CD14-positive monocyte (primary cell): ENCODE results near the gene SLC34A3. TPM values are rescaled to one million over a fixed set of nuclear protein-coding genes. Genes with fewer than 3 reads are reported as not detected.

Source experiments
- DNase-seq, 3 donors: peaks; one replicate each; pipeline ENCODE4 v3.0.0-alpha.2; 2011 to 2022
- H2AFZ ChIP-seq: 2 replicates; pipeline ENCODE4 v1.6.0; 2012; ENCODE audit warnings: mild to moderate bottlenecking, low read depth, low read length, inconsistent platforms; ENCODE audit not compliant: insufficient read depth, poor library complexity, severe bottlenecking
- H3K27ac ChIP-seq, 2 donors: 1 replicate in 1 of 2; 2 replicates in 1 of 2; pipeline ENCODE4 v1.5.1; 2012 to 2013; ENCODE audit warnings: low read length in 2 of 2, control low read depth in 1 of 2, inconsistent platforms in 1 of 2, low read depth in 1 of 2, mild to moderate bottlenecking in 1 of 2
- H3K27me3 ChIP-seq, 2 donors: one replicate each; pipeline versions ENCODE4 v1.6.0 to v1.6.1; 2011 to 2013; ENCODE audit warnings: low read length in 2 of 2; ENCODE audit not compliant: control insufficient read depth in 2 of 2, insufficient read depth in 2 of 2
- H3K36me3 ChIP-seq, 2 donors: replicated peaks in 1 of 2; 1 replicate in 1 of 2; 2 replicates in 1 of 2; pipeline versions ENCODE4 v1.5.1 to v1.6.1; 2012 to 2013; ENCODE audit warnings: low read length in 2 of 2, control low read depth in 1 of 2, inconsistent platforms in 1 of 2, mild to moderate bottlenecking in 1 of 2; ENCODE audit not compliant: insufficient read depth in 2 of 2, control insufficient read depth in 1 of 2
- H3K4me1 ChIP-seq, 2 donors: 1 replicate in 1 of 2; 2 replicates in 1 of 2; pipeline versions ENCODE4 v1.5.1 to v1.6.1; 2012 to 2013; ENCODE audit warnings: low read length in 2 of 2, control low read depth in 1 of 2, inconsistent platforms in 1 of 2, mild to moderate bottlenecking in 1 of 2, moderate library complexity in 1 of 2; ENCODE audit not compliant: insufficient read depth in 2 of 2, control insufficient read depth in 1 of 2
- H3K4me2 ChIP-seq: replicated peaks from 2 replicates; pipeline ENCODE3; 2012; ENCODE audit warnings: low read length, moderate library complexity, mild to moderate bottlenecking; ENCODE audit not compliant: poor library complexity, severe bottlenecking; ENCODE audit errors: extremely low read depth
- H3K4me3 ChIP-seq, 3 experiments: fragments of 200-600 bp in 1 of 3; sonication (generic) in 1 of 3; replicated peaks in 1 of 3; 1 replicate in 2 of 3; 2 replicates in 1 of 3; pipeline ENCODE4 v1.5.1; 2011 to 2013; ENCODE audit warnings: low read length in 3 of 3, mild to moderate bottlenecking in 3 of 3, control low read depth in 2 of 3, low read depth in 2 of 3, inconsistent platforms in 1 of 3, moderate library complexity in 1 of 3
- H3K79me2 ChIP-seq: 2 replicates; pipeline ENCODE4 v1.6.0; 2012; ENCODE audit warnings: mild to moderate bottlenecking, control low read depth, inconsistent platforms, low read length, moderate library complexity; ENCODE audit not compliant: insufficient read depth
- H3K9ac ChIP-seq: 2 replicates; pipeline ENCODE4 v1.6.0; 2017; ENCODE audit warnings: low read length, mild to moderate bottlenecking; ENCODE audit not compliant: insufficient read depth, poor library complexity, severe bottlenecking
- H3K9me3 ChIP-seq, 2 donors: replicated peaks in 1 of 2; 1 replicate in 1 of 2; 2 replicates in 1 of 2; pipeline versions ENCODE4 v1.5.1 to v1.6.1; 2012 to 2013; ENCODE audit warnings: low read length in 2 of 2, control low read depth in 1 of 2; ENCODE audit not compliant: control insufficient read depth in 1 of 2, insufficient read depth in 1 of 2
- H4K20me1 ChIP-seq: 2 replicates; pipeline ENCODE4 v1.6.0; 2012; ENCODE audit warnings: mild to moderate bottlenecking, low read length, control low read depth, moderate library complexity; ENCODE audit not compliant: insufficient read depth
- H3K27ac Mint-ChIP-seq, 7 donors: one replicate each; pipeline ENCODE4 v1.8.0; 2020; ENCODE audit warnings: mild to moderate bottlenecking in 7 of 7, mixed read lengths in 7 of 7, moderate library complexity in 6 of 7, inconsistent platforms in 2 of 7
- H3K27me3 Mint-ChIP-seq, 3 donors: one replicate each; pipeline ENCODE4 v1.8.0; 2021 to 2022; ENCODE audit warnings: low read depth in 3 of 3, mild to moderate bottlenecking in 3 of 3, mixed read lengths in 3 of 3, moderate library complexity in 3 of 3, inconsistent platforms in 1 of 3
- H3K36me3 Mint-ChIP-seq, 2 donors: one replicate each; pipeline ENCODE4 v1.8.0; 2020; ENCODE audit warnings: mixed read lengths in 2 of 2, inconsistent platforms in 1 of 2, mild to moderate bottlenecking in 1 of 2
- H3K4me1 Mint-ChIP-seq: one replicate; pipeline ENCODE4 v1.8.0; 2020; ENCODE audit warnings: mild to moderate bottlenecking, mixed read lengths
- H3K4me3 Mint-ChIP-seq, 2 donors: one replicate each; pipeline ENCODE4 v1.8.0; 2020; ENCODE audit warnings: mild to moderate bottlenecking in 2 of 2, mixed read lengths in 2 of 2, moderate library complexity in 1 of 2
- H3K9me3 Mint-ChIP-seq, 7 donors: one replicate each; pipeline ENCODE4 v1.8.0; 2020 to 2022; ENCODE audit warnings: mixed read lengths in 7 of 7, mild to moderate bottlenecking in 6 of 7, moderate library complexity in 6 of 7, inconsistent platforms in 2 of 7
- CTCF ChIP-seq: fragments of 200-600 bp; IDR thresholded peaks from one replicate; pipeline ENCODE4 v1.8.0; 2022; ENCODE audit warnings: antibody characterized with exemption, mild to moderate bottlenecking
- WGBS: methylation state at CpG from one replicate; pipeline ENCODE4 v1.1.5; 2013; ENCODE audit warnings: missing lambda C conversion rate; ENCODE audit not compliant: insufficient coverage; 5-methylcytosine and 5-hydroxymethylcytosine counted together
- intact Hi-C, 2 donors: fragments of 100-400 bp; cut with micrococcal nuclease; formaldehyde crosslinking; loops; one replicate each; pipeline versions ENCODE4 v1.15.0 to v1.15.1; 2023
- polyA plus RNA-seq, 3 donors: library from polyadenylated mRNA; depleted of rRNA in 1 of 3; unstranded in 2 of 3; stranded (reverse) in 1 of 3; fragments of 300-500 nt in 2 of 3; fragments of >200 nt in 1 of 3; fragmentation: Illumina TruSeq in 2 of 3; gene quantifications; 1 replicate in 2 of 3; 2 replicates in 1 of 3; pipeline ENCODE4 v1.2.3, GENCODE V29; 2012 to 2021

Gene SLC34A3
- polyA plus RNA-seq, 3 donors = not detected

GRCh38 chr9:137264067-137264466 lies 33.4 kb downstream of the SLC34A3 start:
- Histone ChIP-seq H3K9me3 (no peaks in the 10 kb centered on the region), H3K9ac (no peak overlapping the region), H3K4me3 (no peak overlapping the region), H3K36me3 (peaks cover 36 to 55% of the 10 kb centered on the region in 2 donors), H3K27me3 (no peaks in the 10 kb centered on the region), H3K4me2 (no peak overlapping the region), H3K27ac (no peak overlapping the region), H4K20me1 (peaks cover 29% of the 10 kb centered on the region), H3K79me2 (peaks cover 3% of the 10 kb centered on the region), H2AFZ (no peak overlapping the region), H3K4me1 (peaks cover 18 to 21% of the 10 kb centered on the region in 2 donors)
- Mint-ChIP-seq H3K36me3 (peaks cover 34 to 67% of the 10 kb centered on the region in 2 donors), H3K27me3 (no peaks in the 10 kb centered on the region), H3K9me3 (peaks cover 0 to 5% (median 0%) of the 10 kb centered on the region in 7 donors), H3K27ac (peak overlapping the region in 1 of 7 donors; percentile 18), H3K4me1 (peaks cover 21% of the 10 kb centered on the region), H3K4me3 (no peak overlapping the region)
- TF ChIP-seq CTCF = no peak
- WGBS = 98% methylated on average over 22 of the region's 22 CpGs
- intact Hi-C loops = no loop called here
- DNase-seq = no peak

GRCh38 chr9:137265496-137266161 lies 34.9 kb downstream of the SLC34A3 start:
- H3K36me3 ChIP-seq = peaks cover 36 to 67% of the 10 kb centered on the region in 2 donors
- Mint-ChIP-seq H3K4me3 (no peak overlapping the region), H3K9me3 (peaks cover 0 to 5% (median 0%) of the 10 kb centered on the region in 7 donors), H3K27ac (no peak overlapping the region), H3K36me3 (peaks cover 40 to 79% of the 10 kb centered on the region in 2 donors), H3K27me3 (no peaks in the 10 kb centered on the region), H3K4me1 (peaks cover 25% of the 10 kb centered on the region)
- no peak overlapping the region for H3K4me3 ChIP-seq
- H3K9me3 ChIP-seq = no peaks in the 10 kb centered on the region
- no peak for TF ChIP-seq CTCF
- WGBS = 93% methylated on average over 22 of the region's 29 CpGs
- H3K4me1 ChIP-seq = peaks cover 23 to 28% of the 10 kb centered on the region in 2 donors
- no peak overlapping the region for H3K9ac ChIP-seq
- intact Hi-C loops = no loop called here
- peaks cover 36% of the 10 kb centered on the region for H4K20me1 ChIP-seq
- H3K79me2 ChIP-seq = peaks cover 3% of the 10 kb centered on the region
- no peak overlapping the region for H2AFZ ChIP-seq
- no peak overlapping the region for H3K27ac ChIP-seq
- no peaks in the 10 kb centered on the region for H3K27me3 ChIP-seq
- DNase-seq = no peak
- H3K4me2 ChIP-seq = no peak overlapping the region
